Measurements from ENCODE around the gene TNFAIP1.

The TNFAIP1 gene

GRCh38 chr17:28341516-28341915 is 6.0 kb downstream of the TNFAIP1 start:
- no peak overlapping the region for H3K4me3 ChIP-seq (ENCODE audit: low read depth, low read length)
- DNase-seq (ENCODE audit: low read depth) = no peak

GRCh38 chr17:28342313-28342712 is 6.8 kb downstream of the TNFAIP1 start:
- DNase-seq (ENCODE audit: low read depth) = no peak
- H3K4me3 ChIP-seq (ENCODE audit: low read depth, low read length) = no peak overlapping the region

DNA sequence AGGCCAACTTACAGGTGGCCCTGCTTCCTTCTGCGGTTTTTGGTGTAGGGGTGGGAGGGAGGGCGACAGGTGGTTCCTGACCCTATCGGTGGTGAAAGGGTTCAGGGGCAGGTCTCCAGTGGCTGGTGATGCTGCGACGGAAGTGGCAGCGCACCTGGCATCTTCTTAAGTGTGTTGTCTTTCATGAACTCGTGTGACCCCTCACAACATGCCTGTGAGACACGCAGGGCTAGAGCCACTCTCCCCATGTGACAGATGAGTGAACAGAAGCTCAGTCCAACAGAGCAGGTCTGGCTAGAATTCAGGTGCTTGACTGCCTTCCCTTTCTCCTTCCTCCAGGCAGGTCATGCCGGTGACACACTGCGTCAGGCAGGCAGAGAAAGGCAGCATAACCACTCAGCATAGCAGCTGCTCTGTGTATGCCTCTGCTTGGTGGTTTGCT is 8.0 kb downstream of the TNFAIP1 start:
- no peak for DNase-seq (ENCODE audit: low read depth)
- H3K4me3 ChIP-seq (ENCODE audit: low read depth, low read length) = no peak overlapping the region

GRCh38 chr17:28344011-28344410 is 8.4 kb downstream of the TNFAIP1 start:
- DNase-seq (ENCODE audit: low read depth) = no peak
- H3K4me3 ChIP-seq (ENCODE audit: low read depth, low read length) = no peak overlapping the region

GRCh38 chr17:28344435-28344901 is 8.9 kb downstream of the TNFAIP1 start:
- no peak for DNase-seq (ENCODE audit: low read depth)
- H3K4me3 ChIP-seq (ENCODE audit: low read depth, low read length) = no peak overlapping the region

DNA sequence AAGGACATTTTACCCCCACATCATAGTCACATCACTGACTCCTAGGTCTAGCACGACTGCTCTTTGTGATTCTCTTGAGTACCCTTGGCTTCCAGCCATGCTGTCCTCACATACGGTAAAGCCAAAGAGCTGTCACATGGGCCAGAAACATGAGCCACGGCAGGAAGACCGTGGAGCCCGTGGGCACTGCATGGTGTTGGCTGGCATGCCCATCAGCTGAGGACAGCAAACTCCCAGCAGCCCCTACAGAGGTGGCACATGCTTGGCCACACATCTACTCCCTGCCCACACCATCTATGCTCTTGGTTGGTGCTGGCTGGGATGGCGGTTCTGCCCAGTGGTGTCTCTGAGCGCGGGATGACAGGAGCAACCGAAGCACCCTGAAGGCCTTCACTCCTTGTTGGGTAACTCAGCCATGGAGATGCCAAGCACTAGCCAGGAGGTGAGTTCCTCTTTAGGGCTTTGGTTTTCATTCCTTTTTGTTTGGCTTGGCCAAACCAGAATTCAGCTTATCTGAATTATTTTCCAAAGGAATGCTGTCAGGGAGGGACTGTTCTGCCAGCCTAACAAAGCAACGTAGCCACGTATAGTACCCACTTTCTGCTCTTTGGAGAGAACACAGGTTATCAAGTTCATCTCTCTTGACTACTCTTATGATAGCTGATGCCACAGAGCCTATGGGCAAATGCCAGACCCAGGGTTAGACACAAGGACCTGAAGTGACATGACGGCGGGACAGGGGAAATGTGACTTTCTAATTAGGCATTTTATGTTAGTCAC is 10.0 kb downstream of the TNFAIP1 start:
- no peak for DNase-seq (ENCODE audit: low read depth)
- H3K4me3 ChIP-seq (ENCODE audit: low read depth, low read length) = no peak overlapping the region

GRCh38 chr17:28346199-28346580 is 10.6 kb downstream of the TNFAIP1 start:
- no peak overlapping the region for H3K4me3 ChIP-seq (ENCODE audit: low read depth, low read length)
- no peak for DNase-seq (ENCODE audit: low read depth)

GRCh38 chr17:28346746-28347246 is 11.2 kb downstream of the TNFAIP1 start:
- DNase-seq (ENCODE audit: low read depth) = no peak
- no peak overlapping the region for H3K4me3 ChIP-seq (ENCODE audit: low read depth, low read length)

- H3K4me3 ChIP-seq (ENCODE audit: low read depth, low read length) = no peak overlapping the region
- DNase-seq (ENCODE audit: low read depth) = peak; percentile 65
These were observed 11.8 kb downstream of the TNFAIP1 start for GRCh38 chr17:28347261-28347891.

DNA sequence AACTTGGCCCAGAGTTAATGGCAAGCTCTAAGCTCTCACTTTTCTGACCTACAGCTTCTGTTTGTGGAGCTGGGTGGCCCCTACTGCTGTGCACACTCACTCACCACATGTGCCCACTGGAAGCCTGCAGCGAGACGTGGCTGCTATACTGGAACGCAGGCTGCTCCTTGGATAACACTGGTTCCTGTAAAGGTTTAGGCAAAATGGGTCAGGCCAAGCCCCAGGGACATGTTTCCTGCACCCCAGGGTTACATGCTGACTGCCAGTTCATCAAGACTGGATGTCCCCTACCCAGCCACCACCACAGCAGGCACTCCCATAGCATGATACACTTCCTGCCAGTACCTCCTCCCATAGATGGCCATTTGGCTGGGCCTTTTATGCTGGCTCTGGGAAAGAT is 13.4 kb downstream of the TNFAIP1 start:
- DNase-seq (ENCODE audit: low read depth) = no peak
- H3K4me3 ChIP-seq (ENCODE audit: low read depth, low read length) = no peak overlapping the region

- no peak for DNase-seq (ENCODE audit: low read depth)
- H3K4me3 ChIP-seq (ENCODE audit: low read depth, low read length) = no peak overlapping the region
These were observed 14.7 kb downstream of the TNFAIP1 start for GRCh38 chr17:28350271-28350670.

- peak; percentile 80 for DNase-seq (ENCODE audit: low read depth)
- H3K4me3 ChIP-seq (ENCODE audit: low read depth, low read length) = peak within 1 kb of the TSS; percentile 70
These were observed 21.7 kb downstream of the TNFAIP1 start, which contains the start of gene POLDIP2 for GRCh38 chr17:28357061-28357900. POLDIP2 (minus strand) TSS chr17:28357527; CDS start chr17:28357448, 79 bp downstream.

- no peak for DNase-seq (ENCODE audit: low read depth)
- peak overlapping the region; percentile 70 for H3K4me3 ChIP-seq (ENCODE audit: low read depth, low read length)
These were observed 22.3 kb downstream of the TNFAIP1 start for GRCh38 chr17:28357901-28358197.

DNA sequence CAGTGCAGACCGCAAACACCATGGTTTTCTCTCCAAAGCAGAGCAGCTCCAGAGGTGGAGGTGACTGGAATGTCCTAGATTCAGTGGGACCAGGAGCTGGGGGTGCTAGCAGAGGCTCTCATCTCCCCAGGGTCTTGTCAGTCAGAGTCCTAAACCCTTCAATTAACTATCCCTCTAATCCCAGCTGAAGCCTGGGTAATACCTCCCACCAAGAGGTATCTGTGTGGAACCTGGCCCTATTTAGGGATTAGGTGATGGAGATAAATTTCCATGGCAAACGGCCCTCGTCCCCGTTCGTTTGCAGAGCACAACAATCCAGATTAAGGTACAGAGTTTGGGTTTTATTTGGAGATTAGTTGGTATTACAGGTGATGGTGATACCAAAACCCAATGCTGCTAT is 27.6 kb downstream of the TNFAIP1 start:
- no peak overlapping the region for H3K4me3 ChIP-seq (ENCODE audit: low read depth, low read length)
- no peak for DNase-seq (ENCODE audit: low read depth)

DNA sequence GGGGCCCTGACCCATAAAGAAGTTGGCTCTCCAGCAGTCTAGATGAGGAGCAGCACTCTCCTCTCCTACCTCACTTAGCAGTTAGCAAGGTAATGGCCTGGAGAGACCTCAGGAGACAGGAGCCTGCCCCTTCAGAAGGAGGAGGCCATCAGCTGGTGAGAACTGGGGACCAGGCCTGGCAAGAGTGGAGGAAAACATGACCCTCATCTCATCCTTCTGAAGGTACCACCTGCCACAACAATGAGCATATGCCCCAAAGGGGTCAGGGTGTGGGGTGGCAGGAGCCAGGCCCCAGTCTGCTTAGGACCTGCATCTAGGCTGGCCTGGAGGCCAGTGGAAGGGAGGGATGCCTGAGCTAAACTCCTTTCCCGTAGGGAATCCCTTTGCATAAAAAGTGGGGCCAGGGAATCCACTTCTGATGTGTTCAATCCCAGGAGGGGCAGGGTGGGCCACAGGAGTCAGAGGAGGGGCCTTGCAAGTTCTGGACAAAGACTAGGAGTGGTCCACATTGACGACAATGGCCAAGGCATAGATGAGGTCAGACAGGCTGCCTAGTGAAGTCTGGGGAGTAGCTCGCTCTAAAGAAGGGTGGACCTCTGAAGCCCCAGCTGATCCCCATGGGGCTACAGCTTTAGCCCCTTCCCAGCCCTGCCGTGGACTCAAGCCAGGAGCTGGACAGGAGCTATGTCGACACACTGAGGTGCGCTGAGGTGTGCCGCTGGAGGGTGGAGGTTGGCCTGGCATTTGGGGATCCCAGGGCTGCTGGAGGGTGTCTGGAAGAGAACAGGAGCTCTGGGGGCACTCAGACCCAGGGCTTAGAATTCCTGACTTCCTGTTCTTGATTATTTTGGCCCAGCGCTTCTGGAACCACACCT is 28.5 kb downstream of the TNFAIP1 start:
- H3K4me3 ChIP-seq (ENCODE audit: low read depth, low read length) = no peak overlapping the region
- DNase-seq (ENCODE audit: low read depth) = no peak

GRCh38 chr17:28364665-28365363 is 29.3 kb downstream of the TNFAIP1 start, which contains the start of gene SEBOX:
SEBOX (minus strand) TSS chr17:28365199; CDS start chr17:28365151, 48 bp downstream.
- no peak for DNase-seq (ENCODE audit: low read depth)
- no peak within 1 kb of the TSS for H3K4me3 ChIP-seq (ENCODE audit: low read depth, low read length)

GRCh38 chr17:28365487-28365886 is 29.9 kb downstream of the TNFAIP1 start:
- no peak for DNase-seq (ENCODE audit: low read depth)
- no peak overlapping the region for H3K4me3 ChIP-seq (ENCODE audit: low read depth, low read length)

DNA sequence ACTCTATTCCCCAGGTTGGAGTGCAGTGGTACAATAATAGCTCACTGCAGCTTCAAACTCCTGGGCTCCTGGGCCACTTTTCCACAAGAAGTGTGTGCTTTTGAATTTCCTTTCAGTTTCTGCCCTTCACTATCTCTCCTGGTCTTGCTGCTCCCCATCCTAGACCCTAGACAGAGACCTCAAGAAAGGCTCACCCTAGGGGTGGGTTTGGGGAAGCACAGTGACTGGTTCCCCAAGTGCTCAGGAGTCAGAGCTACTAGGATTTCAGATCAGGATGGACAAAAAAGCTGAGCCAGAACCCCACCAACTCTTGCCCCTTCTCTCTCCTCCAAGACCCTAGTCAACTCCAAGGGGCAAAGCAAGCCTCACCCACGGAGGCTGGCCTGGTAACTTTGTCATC is 31.0 kb downstream of the TNFAIP1 start:
- H3K4me3 ChIP-seq (ENCODE audit: low read depth, low read length) = no peak overlapping the region
- no peak for DNase-seq (ENCODE audit: low read depth)
